Calu3 (cell line): ENCODE measurements around the gene IGFLR1. TPM values are rescaled to one million over a fixed set of nuclear protein-coding genes. Genes with fewer than 3 reads are reported as not detected.

Experiments
- BruUV-seq: library from RNA; stranded (reverse); fragments of 400-500 nt; replicated peaks from 2 replicates; lab custom pipeline; 2021; lab: Mats Ljungman, UMichigan
- CTCF ChIA-PET: fragments of 300-600 bp; sonication (Branson Sonifier 250); formaldehyde crosslinking; loops from one replicate; lab custom pipeline; 2022; ENCODE audit warnings: antibody characterized with exemption; lab: Charles Lee
- DNase-seq: peaks from one replicate; pipeline ENCODE4 v3.0.0; 2022
- H3K27ac Mint-ChIP-seq: one replicate; pipeline ENCODE4 v1.8.0; 2022; ENCODE audit warnings: mixed read lengths; ENCODE audit not compliant: unreplicated experiment
- H3K27me3 Mint-ChIP-seq: one replicate; pipeline ENCODE4 v1.8.0; 2022; ENCODE audit warnings: mixed read lengths; ENCODE audit not compliant: unreplicated experiment
- H3K36me3 Mint-ChIP-seq: one replicate; pipeline ENCODE4 v1.8.0; 2022; ENCODE audit warnings: mild to moderate bottlenecking, moderate library complexity, mixed read lengths; ENCODE audit not compliant: insufficient read depth, unreplicated experiment
- H3K4me1 Mint-ChIP-seq: one replicate; pipeline ENCODE4 v1.8.0; 2022; ENCODE audit warnings: mild to moderate bottlenecking, low read depth, mixed read lengths; ENCODE audit not compliant: unreplicated experiment
- H3K4me3 Mint-ChIP-seq: one replicate; pipeline ENCODE4 v1.8.0; 2022; ENCODE audit warnings: mild to moderate bottlenecking, low read depth, moderate library complexity, mixed read lengths; ENCODE audit not compliant: unreplicated experiment
- H3K9me3 Mint-ChIP-seq: one replicate; pipeline ENCODE4 v1.8.0; 2022; ENCODE audit warnings: low read depth, mixed read lengths; ENCODE audit not compliant: unreplicated experiment
- CTCF ChIP-seq: fragments of 200-600 bp; IDR thresholded peaks from one replicate; pipeline ENCODE4 v1.8.0; 2022; ENCODE audit warnings: antibody characterized with exemption; ENCODE audit not compliant: unreplicated experiment
- intact Hi-C: fragments of 100-400 bp; cut with micrococcal nuclease; formaldehyde crosslinking; loops from one replicate; pipeline ENCODE4 v1.10.0; 2022; ENCODE audit not compliant: unreplicated experiment
- total RNA-seq: library from RNA; stranded (reverse); gene quantifications from 2 replicates; pipeline ENCODE4 v1.2.3, GENCODE V29; 2022

IGFLR1 gene
- total RNA-seq, 1 experiment from 2014 or later, result 9.2 TPM

DNA sequence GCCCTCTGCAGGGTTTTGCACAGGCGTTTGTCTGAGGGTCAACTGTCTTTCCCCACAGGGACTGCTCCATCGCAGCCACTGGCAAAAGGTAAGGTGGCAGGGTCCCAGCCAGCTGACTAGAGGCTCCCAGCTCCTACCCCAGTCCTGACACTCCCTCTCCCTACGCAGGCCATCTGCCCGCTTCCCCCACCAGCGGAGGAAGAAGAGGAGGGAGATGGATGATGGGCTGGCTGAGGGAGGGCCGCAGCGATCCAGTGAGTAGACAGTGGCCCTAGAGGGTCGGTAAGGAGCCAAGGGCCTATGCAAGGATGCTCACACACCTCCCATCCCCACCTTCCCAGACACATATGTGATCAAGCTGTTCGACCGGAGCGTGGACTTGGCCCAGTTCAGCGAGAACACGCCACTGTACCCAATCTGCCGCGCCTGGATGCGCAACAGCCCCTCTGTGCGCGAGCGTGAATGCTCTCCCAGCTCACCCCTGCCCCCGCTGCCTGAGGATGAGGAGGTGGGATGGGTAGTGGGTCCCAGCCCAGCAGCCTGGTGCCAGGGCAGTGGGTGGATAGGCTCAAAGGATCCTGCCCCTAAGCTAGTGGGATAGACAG is 10.6 kb upstream of the IGFLR1 start:
- Mint-ChIP-seq H3K4me3 (no peak overlapping the region), H3K36me3 (peaks cover 60% of the 10 kb centered on the region), H3K27ac (no peak overlapping the region), H3K9me3 (no peaks in the 10 kb centered on the region), H3K4me1 (peaks cover 16% of the 10 kb centered on the region), H3K27me3 (no peaks in the 10 kb centered on the region)
- no peak for TF ChIP-seq CTCF
- intact Hi-C loops, result no loop called here
- no TSS peak for BruUV-seq
- no peak for DNase-seq
- CTCF ChIA-PET, result no interaction called here

DNA sequence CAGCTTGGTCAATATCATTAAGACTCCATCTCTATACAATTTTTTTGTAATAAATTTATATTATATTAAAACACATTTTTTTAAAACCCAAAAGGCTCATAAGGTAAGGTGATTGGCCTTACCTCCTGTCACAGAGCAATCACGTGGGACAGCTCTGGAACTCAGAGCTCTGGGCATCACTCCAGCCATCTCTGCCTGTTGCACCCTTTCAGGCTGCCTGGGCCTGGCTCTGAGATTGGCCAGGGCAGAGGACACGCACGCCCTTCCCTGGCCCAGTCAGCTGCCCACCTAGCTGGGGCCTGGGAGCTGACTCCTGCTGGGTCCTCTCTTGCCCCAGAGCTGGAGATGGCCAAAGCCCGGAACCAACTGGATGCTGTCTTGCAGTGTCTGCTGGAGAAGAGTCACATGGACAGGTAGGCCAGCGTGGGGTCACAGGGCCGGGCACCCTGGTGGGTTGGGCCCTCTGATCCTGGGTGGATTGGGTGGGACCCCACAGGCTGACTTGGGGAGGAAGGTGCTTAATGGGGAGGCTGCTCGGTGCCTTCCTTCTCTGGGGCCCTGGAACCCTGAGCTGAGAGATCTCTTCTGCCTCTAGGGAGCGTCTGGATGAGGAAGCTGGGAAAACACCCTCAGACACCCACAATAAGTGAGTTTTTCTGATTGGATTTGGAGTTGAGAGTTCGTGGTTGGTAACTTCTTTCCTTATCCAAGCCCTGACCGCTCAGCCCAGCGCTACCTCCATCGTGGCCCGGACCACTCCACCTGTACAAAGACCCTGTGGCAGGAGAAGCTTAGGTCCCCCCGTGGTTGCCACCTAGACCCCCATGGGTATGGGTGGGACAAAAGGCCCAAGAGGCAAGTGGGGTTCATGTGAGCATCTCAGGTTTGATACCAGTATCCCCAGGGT is 9.8 kb upstream of the IGFLR1 start:
- BruUV-seq, result no TSS peak
- CTCF ChIA-PET, result no interaction called here
- DNase-seq, result no peak
- Mint-ChIP-seq H3K27ac (no peak overlapping the region), H3K36me3 (peaks cover 53% of the 10 kb centered on the region), H3K4me3 (no peak overlapping the region), H3K27me3 (no peaks in the 10 kb centered on the region), H3K4me1 (peaks cover 18% of the 10 kb centered on the region), H3K9me3 (no peaks in the 10 kb centered on the region)
- no peak for TF ChIP-seq CTCF
- intact Hi-C loops, result no loop called here

DNA sequence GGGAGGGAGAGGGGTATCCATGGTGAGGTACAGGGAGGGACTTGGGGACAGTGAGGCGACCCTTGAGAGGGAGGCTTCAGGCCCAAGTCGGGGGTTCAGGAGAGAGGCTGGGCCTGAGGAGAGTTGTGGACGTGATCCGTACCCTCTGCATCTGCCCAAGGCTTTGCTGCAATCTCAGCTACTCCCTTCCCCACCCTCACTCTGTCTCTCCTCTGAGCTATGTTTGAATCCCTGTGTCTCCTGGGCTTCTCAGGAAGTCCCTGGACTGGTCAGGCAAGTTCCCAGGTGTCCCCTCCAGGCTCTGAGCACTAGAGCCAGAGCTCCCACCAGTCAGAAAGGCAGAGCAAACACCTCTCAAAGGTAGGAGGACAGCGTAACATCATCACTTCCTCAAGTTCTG is 7.9 kb upstream of the IGFLR1 start:
- CTCF ChIA-PET, result no interaction called here

More for the DNA sequence above, 7.9 kb upstream of the IGFLR1 start:
- BruUV-seq, result no TSS peak
- Mint-ChIP-seq H3K9me3 (no peaks in the 10 kb centered on the region), H3K36me3 (peaks cover 57% of the 10 kb centered on the region), H3K4me1 (peaks cover 37% of the 10 kb centered on the region), H3K27ac (no peak overlapping the region), H3K4me3 (peak overlapping the region; percentile 90), H3K27me3 (no peaks in the 10 kb centered on the region)
- TF ChIP-seq CTCF, result no peak
- intact Hi-C loops, result no loop called here
- DNase-seq, result no peak
